Measurements from ENCODE around the gene NDUFB1. TPM values are rescaled to one million over a fixed set of nuclear protein-coding genes. Genes with fewer than 3 reads are reported as not detected.

NDUFB1 gene
- total and polyA plus RNA-seq, 2 of the 4 experiments (the other 2 are of a cell fraction): 32.1 to 333 TPM

DNA sequence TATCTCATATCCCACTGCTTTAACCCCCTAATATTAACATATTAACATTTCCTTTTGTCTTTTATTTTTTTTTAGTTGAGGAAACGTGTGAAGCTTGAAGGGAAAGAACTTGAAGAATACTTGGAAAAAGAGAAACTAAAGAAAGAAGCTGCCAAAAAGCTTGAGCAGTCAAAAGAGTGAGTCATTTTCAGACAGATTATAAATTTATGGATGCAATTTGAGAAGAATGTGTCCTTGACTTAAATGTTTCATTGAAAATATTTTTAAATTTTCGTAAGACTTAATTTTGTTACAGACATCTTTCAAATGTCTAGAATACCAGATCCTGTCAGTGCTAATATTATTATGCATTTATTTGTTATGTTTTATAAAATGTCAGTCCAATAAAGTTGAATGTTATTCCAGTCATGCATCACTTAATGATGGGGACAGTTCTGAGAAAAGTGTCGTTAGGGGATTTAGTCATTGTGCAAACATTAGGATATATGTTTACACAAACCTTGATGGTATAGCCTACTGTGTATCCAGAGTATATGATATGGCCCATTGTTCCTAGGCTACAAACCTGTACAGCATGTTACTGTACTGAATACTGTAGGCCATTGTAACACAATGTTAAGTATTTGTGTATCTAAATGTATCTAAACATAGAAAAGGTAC is 32.9 kb upstream of the NDUFB1 start:
- Histone ChIP-seq H3K56ac (ENCODE audit: extremely low read depth, insufficient read depth, low read length) (no peak overlapping the region), H4K91ac (ENCODE audit: insufficient read depth, low read depth, low read length) (no peak overlapping the region), H3K27ac (ENCODE audit: insufficient read depth, low read length) (no peak overlapping the region), H2AFZ (replicated peaks; ENCODE audit: low read length, poor library complexity) (no peak overlapping the region), H2BK120ac (ENCODE audit: low read depth, low read length) (no peak overlapping the region), H3K9me3 (ENCODE audit: control insufficient read depth, insufficient read depth, low read length) (no peaks in the 10 kb centered on the region), H3K23ac (ENCODE audit: low read depth, low read length) (no peak overlapping the region), H2AK5ac (ENCODE audit: low read depth, low read length) (no peak overlapping the region), H2AK9ac (replicated peaks; ENCODE audit: low read depth, low read length, poor library complexity) (no peak overlapping the region), H4K20me1 (ENCODE audit: insufficient read depth, low read length) (no peaks in the 10 kb centered on the region), H3K9me1 (ENCODE audit: insufficient read depth, low read length) (0 out of 2 replicates have a peak, but pooled peaks cover 1% of the 10 kb centered on the region), H3K4ac (ENCODE audit: low read depth, low read length) (no peak overlapping the region), H3K36me3 (ENCODE audit: control insufficient read depth, insufficient read depth, low read length) (peaks cover 22% of the 10 kb centered on the region), H3K4me1 (ENCODE audit: control insufficient read depth, insufficient read depth, low read length) (no peaks in the 10 kb centered on the region; the same call in 1 of the 2 replicates), H2BK15ac (ENCODE audit: low read depth, low read length) (no peak overlapping the region), H3K79me1 (ENCODE audit: low read depth in 1 of 2, low read length in 2 of 2) (peaks cover 4 to 8% of the 10 kb centered on the region in 2 experiments; a peak in 2 of 4 replicates), H3K4me3 (ENCODE audit: insufficient read depth, low read depth, low read length) (no peak overlapping the region), H3K18ac (ENCODE audit: low read depth, low read length) (no peak overlapping the region), H3K27me3 (ENCODE audit: control insufficient read depth, insufficient read depth, low read length) (no peaks in the 10 kb centered on the region), H2BK5ac (ENCODE audit: low read depth, low read length, poor library complexity, severe bottlenecking) (no peak overlapping the region), H4K5ac (ENCODE audit: low read depth, low read length) (no peak overlapping the region), H3K9ac (ENCODE audit: low read depth, low read length) (no peak overlapping the region), H4K8ac (ENCODE audit: low read depth in 2 of 2, low read length in 2 of 2) (no peak overlapping the region), H2BK20ac (ENCODE audit: low read depth, low read length) (no peak overlapping the region), H3K14ac (replicated peaks; ENCODE audit: low read depth, low read length) (no peak overlapping the region), H3K4me2 (ENCODE audit: low read depth, low read length) (no peak overlapping the region)
- ATAC-seq (ENCODE audit: low read depth): no peak
- peak; percentile 21 for DNase-seq
- ChIA-PET POLR2A (ENCODE audit: unreplicated experiment) (no interaction called here), CTCF (no interaction called here)
- intact Hi-C loops (cut with micrococcal nuclease): no loop called here
- no CpG with 5 or more reads among the region's 3 CpGs for WGBS, 2 experiments (ENCODE audit: extremely low coverage in 2 of 2, insufficient read length in 1 of 2)
- in situ Hi-C loops (cut with MboI; ENCODE audit: low sequenced_read_pairs): no loop called here
- no peak for TF ChIP-seq RFX5 (IDR thresholded peaks at IDR 0.05; ENCODE audit: low read depth, low read length)
- no peak for TF ChIP-seq BHLHE40 (IDR thresholded peaks at IDR 0.05; ENCODE audit: low read depth, low read length)
- no peak for TF ChIP-seq MAFK (IDR thresholded peaks at IDR 0.05; ENCODE audit: low read depth, low read length)
- no peak for TF ChIP-seq CEBPB (IDR thresholded peaks at IDR 0.05; ENCODE audit: low read depth, low read length)
- no peak for TF ChIP-seq MXI1 (IDR thresholded peaks at IDR 0.05; ENCODE audit: borderline replicate concordance, low read depth, low read length)
- no peak for TF ChIP-seq ELK1 (IDR thresholded peaks at IDR 0.05; ENCODE audit: borderline replicate concordance, low read depth, low read length)
- no peak for TF ChIP-seq SMC3 (IDR thresholded peaks at IDR 0.05; ENCODE audit: low read depth, low read length)
- TF ChIP-seq, protein P1, sequence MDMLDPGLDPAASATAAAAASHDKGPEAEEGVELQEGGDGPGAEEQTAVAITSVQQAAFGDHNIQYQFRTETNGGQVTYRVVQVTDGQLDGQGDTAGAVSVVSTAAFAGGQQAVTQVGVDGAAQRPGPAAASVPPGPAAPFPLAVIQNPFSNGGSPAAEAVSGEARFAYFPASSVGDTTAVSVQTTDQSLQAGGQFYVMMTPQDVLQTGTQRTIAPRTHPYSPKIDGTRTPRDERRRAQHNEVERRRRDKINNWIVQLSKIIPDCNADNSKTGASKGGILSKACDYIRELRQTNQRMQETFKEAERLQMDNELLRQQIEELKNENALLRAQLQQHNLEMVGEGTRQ (IDR thresholded peaks at IDR 0.05; ENCODE audit: low read depth, low read length): no peak
- TF ChIP-seq CHD1 (IDR thresholded peaks at IDR 0.05; ENCODE audit: low read depth, low read length): no peak
- no peak for TF ChIP-seq CTCF (conservative IDR thresholded peaks at IDR 0.05; ENCODE audit: low read depth, low read length)
- TF ChIP-seq RAD21 (IDR thresholded peaks at IDR 0.05; ENCODE audit: low read length): no peak
- BruUV-seq (replicated peaks): no TSS peak
- dilution Hi-C loops (cut with HindIII; ENCODE audit: low sequenced_read_pairs, unreplicated experiment): no loop called here

Measured in IMR-90 (cell line).